OCI-LY3 (cell line): ENCODE measurements around the gene HIVEP3.

Source experiments
- H2AFZ ChIP-seq: fragments of 200-600, 300-600 bp; shearing (Covaris generic); 2 replicates; pipeline ENCODE4 v1.6.0; 2014; ENCODE audit warnings: antibody characterized with exemption, low read depth, low read length
- H3K27ac ChIP-seq: fragments of 200-600, 300-600 bp; sonication (generic); 2 replicates; pipeline ENCODE4 v1.5.1; 2014; ENCODE audit warnings: mild to moderate bottlenecking, low read length, moderate library complexity, mixed read lengths
- H3K27me3 ChIP-seq: fragments of 200-600, 300-600 bp; sonication (generic); 2 replicates; pipeline ENCODE4 v1.6.1; 2014; ENCODE audit warnings: low read depth, low read length, mixed read lengths
- H3K36me3 ChIP-seq: fragments of 200-600, 300-600 bp; sonication (generic); replicated peaks from 2 replicates; pipeline ENCODE3; 2014; ENCODE audit warnings: low read depth, low read length, mixed read lengths
- H3K4me1 ChIP-seq: fragments of 300-600, 200-600 bp; sonication (generic); 2 replicates; pipeline ENCODE4 v1.6.1; 2014; ENCODE audit warnings: low read length, mixed read lengths
- H3K4me2 ChIP-seq: fragments of 200-600, 300-600 bp; sonication (generic); 2 replicates; pipeline ENCODE4 v1.6.1; 2014; ENCODE audit warnings: low read length, mixed read lengths
- H3K4me3 ChIP-seq: fragments of 300-600, 200-600 bp; sonication (generic); 2 replicates; pipeline ENCODE4 v1.5.1; 2014; ENCODE audit warnings: antibody characterized with exemption, mild to moderate bottlenecking, low read length, moderate library complexity
- H3K79me2 ChIP-seq: fragments of 300-600, 200-600 bp; shearing (Covaris generic); 2 replicates; pipeline ENCODE4 v1.6.1; 2014; ENCODE audit warnings: mild to moderate bottlenecking, low read length, mixed read lengths
- H3K9ac ChIP-seq: fragments of 300-600, 200-600 bp; shearing (Covaris generic); 2 replicates; pipeline ENCODE4 v1.6.0; 2014; ENCODE audit warnings: mild to moderate bottlenecking, low read length, moderate library complexity
- H3K9me3 ChIP-seq: fragments of 200-600, 300-600 bp; shearing (Covaris generic); 2 replicates; pipeline ENCODE4 v1.6.1; 2014; ENCODE audit warnings: low read length, mixed read lengths; ENCODE audit not compliant: insufficient read depth
- H4K20me1 ChIP-seq: fragments of 200-600, 300-600 bp; sonication (generic); 2 replicates; pipeline ENCODE4 v1.6.1; 2016; ENCODE audit warnings: low read length, mixed read lengths; ENCODE audit not compliant: insufficient read depth
- EZH2phosphoT487 ChIP-seq: fragments of 200-600 bp; shearing (Covaris generic); IDR thresholded peaks from 2 replicates; pipeline ENCODE4 v1.6.1; 2018; ENCODE audit warnings: antibody characterized with exemption, mixed run types, low read depth
- TF ChIP-seq, protein P1 (sequence below): fragments of 200-600, 300-600 bp; sonication (generic); IDR thresholded peaks from 2 replicates; pipeline ENCODE4 v1.5.1; 2014; ENCODE audit warnings: antibody characterized with exemption, low read length, low read depth

HIVEP3 gene

DNA sequence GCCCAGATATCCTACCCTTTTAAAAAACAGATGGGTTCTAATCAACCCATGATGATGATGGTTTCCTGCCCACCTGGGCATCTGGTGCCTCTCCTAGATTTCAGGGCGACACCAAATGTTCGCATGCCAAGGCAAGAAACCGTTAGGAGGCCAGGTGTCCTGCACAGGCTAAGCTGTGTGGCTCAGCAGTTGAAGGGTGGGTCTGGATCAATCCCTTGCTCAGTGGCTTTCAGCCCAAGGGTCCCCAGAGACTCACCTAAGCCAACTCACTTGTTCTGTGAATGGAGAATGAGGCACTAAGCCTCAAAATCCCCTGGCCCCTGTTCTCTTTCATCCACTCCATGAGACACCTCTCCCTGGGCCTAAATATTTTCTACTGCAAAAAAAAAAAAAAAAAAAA lies 265.1 kb downstream of the HIVEP3 start:
- Histone ChIP-seq H3K9me3 (no peaks in the 10 kb centered on the region), H4K20me1 (peaks cover 96% of the 10 kb centered on the region), H3K36me3 (peaks cover 28% of the 10 kb centered on the region), H3K27ac (peak overlapping the region; percentile 35), H2AFZ (no peak overlapping the region), H3K4me2 (peak overlapping the region; percentile 36), H3K4me3 (no peak overlapping the region), H3K79me2 (peaks cover 100% of the 10 kb centered on the region), H3K9ac (no peak overlapping the region), H3K4me1 (peaks cover 64% of the 10 kb centered on the region), H3K27me3 (no peaks in the 10 kb centered on the region)
- TF ChIP-seq, protein P1, sequence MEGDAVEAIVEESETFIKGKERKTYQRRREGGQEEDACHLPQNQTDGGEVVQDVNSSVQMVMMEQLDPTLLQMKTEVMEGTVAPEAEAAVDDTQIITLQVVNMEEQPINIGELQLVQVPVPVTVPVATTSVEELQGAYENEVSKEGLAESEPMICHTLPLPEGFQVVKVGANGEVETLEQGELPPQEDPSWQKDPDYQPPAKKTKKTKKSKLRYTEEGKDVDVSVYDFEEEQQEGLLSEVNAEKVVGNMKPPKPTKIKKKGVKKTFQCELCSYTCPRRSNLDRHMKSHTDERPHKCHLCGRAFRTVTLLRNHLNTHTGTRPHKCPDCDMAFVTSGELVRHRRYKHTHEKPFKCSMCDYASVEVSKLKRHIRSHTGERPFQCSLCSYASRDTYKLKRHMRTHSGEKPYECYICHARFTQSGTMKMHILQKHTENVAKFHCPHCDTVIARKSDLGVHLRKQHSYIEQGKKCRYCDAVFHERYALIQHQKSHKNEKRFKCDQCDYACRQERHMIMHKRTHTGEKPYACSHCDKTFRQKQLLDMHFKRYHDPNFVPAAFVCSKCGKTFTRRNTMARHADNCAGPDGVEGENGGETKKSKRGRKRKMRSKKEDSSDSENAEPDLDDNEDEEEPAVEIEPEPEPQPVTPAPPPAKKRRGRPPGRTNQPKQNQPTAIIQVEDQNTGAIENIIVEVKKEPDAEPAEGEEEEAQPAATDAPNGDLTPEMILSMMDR: no peak
- no peak for TF ChIP-seq EZH2phosphoT487

DNA sequence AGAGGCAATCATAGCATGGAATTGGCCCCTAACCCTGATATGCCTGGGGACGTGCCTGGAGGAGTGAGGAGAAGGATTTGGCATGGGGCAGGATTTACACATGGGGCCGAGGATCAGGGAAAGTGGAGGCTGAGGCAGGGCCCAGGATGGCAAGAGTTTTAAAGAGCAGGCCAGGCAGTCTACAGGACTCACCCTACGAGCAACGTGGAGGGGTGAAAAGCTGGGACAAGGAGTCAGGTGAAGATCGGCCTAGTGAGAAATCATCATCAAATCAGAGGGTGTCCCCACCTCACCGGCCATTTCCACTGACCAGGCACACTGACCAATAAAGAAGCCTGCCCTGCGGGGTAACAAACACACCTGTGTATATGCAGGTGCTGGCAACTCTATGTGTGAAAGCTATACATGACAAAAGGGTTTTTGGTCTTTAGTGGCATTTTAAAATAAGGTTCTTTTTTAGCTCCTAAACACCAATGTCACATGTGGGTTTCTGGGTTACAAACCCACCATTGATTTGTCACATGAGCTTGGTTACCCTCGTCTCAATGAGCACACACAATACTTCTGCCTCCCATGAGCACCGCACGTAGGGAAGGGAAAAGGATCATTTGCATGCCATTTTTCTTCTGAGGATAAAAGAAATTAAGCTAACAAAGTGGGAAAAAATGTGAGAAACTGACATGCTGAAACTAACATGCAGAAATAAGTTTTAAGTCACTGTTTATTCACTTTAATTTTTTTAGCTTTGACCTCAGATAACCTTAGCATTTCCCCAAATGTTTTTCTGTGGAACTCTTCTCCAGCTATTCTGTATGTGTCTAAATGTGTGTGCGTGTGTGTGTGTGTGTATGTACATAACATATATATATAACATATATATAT lies 266.1 kb downstream of the HIVEP3 start:
- peaks cover 96% of the 10 kb centered on the region for H4K20me1 ChIP-seq
- no peaks in the 10 kb centered on the region for H3K9me3 ChIP-seq
- no peaks in the 10 kb centered on the region for H3K27me3 ChIP-seq
- peaks cover 100% of the 10 kb centered on the region for H3K79me2 ChIP-seq
- H3K4me3 ChIP-seq: no peak overlapping the region
- peaks cover 54% of the 10 kb centered on the region for H3K4me1 ChIP-seq
- peaks cover 27% of the 10 kb centered on the region for H3K36me3 ChIP-seq
- 0 out of 2 replicates have a peak overlapping the region, but pooled peaks have one; percentile 12 for H3K4me2 ChIP-seq
- no peak overlapping the region for H2AFZ ChIP-seq
- TF ChIP-seq, protein P1: no peak
- TF ChIP-seq EZH2phosphoT487: no peak
- no peak overlapping the region for H3K9ac ChIP-seq
- peak overlapping the region; percentile 37 for H3K27ac ChIP-seq

DNA sequence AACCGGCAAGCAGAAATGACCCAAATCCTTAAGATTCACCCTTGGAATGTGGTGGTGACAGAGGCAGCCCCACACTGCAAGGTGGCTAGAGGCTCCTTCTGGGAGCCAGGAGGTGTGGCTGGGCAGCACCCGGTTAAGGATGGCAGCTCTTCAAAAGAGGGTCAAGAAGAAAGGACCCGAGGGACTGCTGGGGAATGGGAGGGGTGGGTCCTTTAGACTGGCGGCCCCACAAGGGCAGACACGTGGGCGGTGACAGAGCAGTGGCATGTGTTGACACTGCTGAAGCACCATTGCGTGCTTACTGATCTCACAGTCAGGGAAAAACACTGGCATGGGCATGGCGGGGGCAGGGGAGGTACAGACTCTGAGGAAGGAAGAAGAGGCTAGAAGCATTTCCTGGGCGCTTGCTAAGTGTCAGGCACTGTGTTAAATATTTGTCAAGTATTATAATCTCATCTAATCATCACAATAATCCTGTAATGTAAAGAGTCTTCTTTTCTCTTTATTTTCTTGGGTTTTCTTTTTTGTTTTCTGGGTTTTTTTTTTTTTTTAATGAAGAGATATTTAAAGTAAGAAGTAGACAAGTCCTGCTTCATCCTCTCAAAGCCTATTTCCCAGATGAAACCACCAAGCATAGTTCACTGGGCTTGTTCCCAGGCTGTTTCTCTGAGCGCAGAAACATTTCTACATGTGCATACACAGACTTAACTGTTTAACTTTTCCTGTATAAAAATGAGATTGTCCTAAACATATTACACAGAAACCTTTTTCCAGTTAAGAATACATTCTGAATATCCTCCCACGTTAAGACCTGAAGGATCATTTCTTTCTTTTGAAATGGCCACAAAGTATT lies 268.5 kb downstream of the HIVEP3 start:
- Histone ChIP-seq H2AFZ (no peak overlapping the region), H3K27me3 (no peaks in the 10 kb centered on the region), H3K27ac (no peak overlapping the region), H3K4me3 (no peak overlapping the region), H3K4me2 (no peak overlapping the region), H3K36me3 (peaks cover 24% of the 10 kb centered on the region), H3K4me1 (peaks cover 34% of the 10 kb centered on the region), H3K9ac (no peak overlapping the region), H4K20me1 (peaks cover 97% of the 10 kb centered on the region), H3K9me3 (no peaks in the 10 kb centered on the region), H3K79me2 (peaks cover 100% of the 10 kb centered on the region)
- TF ChIP-seq, protein P1: no peak
- no peak for TF ChIP-seq EZH2phosphoT487
